ENCODE measurements around the gene ATP6V1B1. TPM values are rescaled to one million over a fixed set of nuclear protein-coding genes. Genes with fewer than 3 reads are reported as not detected.

The ATP6V1B1 gene
- total RNA-seq, result 1.0 and 4.4 TPM in 2 replicates

GRCh38 chr2:70935468-70936164, at the start of gene ATP6V1B1:
TSS of gene ATP6V1B1 (plus strand) at chr2:70935900. CDS start at chr2:70935955, 55 bp downstream.

GRCh38 chr2:70978341-70979179, 42.9 kb downstream of the ATP6V1B1 start, which contains the start of gene ANKRD53:
TSS of gene ANKRD53 (plus strand) at chr2:70978630. CDS start at chr2:70978646, 16 bp downstream.

GRCh38 chr2:70994699-70995425, 59.2 kb downstream of the ATP6V1B1 start, which contains the start of gene TEX261:
TSS of gene TEX261 (minus strand) at chr2:70994873. CDS start at chr2:70994757, 116 bp downstream.

Other genes with a start within 250 kb of the ATP6V1B1 start
- gene ADD2, start 167.7 kb upstream of the ATP6V1B1 start, total RNA-seq, result under 0.01 and 0.59 TPM in 2 replicates
- gene FIGLA, start 145.3 kb upstream of the ATP6V1B1 start, total RNA-seq, result not detected in 2 replicates
- not detected in 2 replicates for gene CLEC4F, start 115.3 kb upstream of the ATP6V1B1 start, total RNA-seq
- gene CD207, start 100.1 kb upstream of the ATP6V1B1 start, total RNA-seq, result not detected in 2 replicates
- 1.5 and 2.5 TPM in 2 replicates for gene VAX2, start 35.3 kb upstream of the ATP6V1B1 start, total RNA-seq
- gene ANKRD53, start 42.7 kb downstream of the ATP6V1B1 start, total RNA-seq, result 2.0 and 2.2 TPM in 2 replicates
- 23.0 and 24.0 TPM in 2 replicates for gene TEX261, start 59.0 kb downstream of the ATP6V1B1 start, total RNA-seq
- gene NAGK, start 132.7 kb downstream of the ATP6V1B1 start, total RNA-seq, result 105 and 106 TPM in 2 replicates
- gene MCEE, start 194.3 kb downstream of the ATP6V1B1 start, total RNA-seq, result 12.6 and 14.9 TPM in 2 replicates
- gene MPHOSPH10, start 194.7 kb downstream of the ATP6V1B1 start, total RNA-seq, result 10.7 and 18.8 TPM in 2 replicates

Data from bronchus fibroblast of lung (primary cell).